HL-60 (cell line): ENCODE measurements around the gene EHBP1.

Source experiments
- DNase-seq, 2 experiments: peaks; one replicate each; pipeline ENCODE4 v3.0.0-alpha.2; 2010 to 2020; ENCODE audit warnings: low read depth in 1 of 2, low spot score in 1 of 2
- H3K27ac ChIP-seq: fragments of 250-450 bp; sonication (Bioruptor Pico); replicated peaks from 2 replicates; pipeline ENCODE4 v1.5.1; 2020; ENCODE audit warnings: mild to moderate bottlenecking, moderate library complexity
- H3K27me3 ChIP-seq: fragments of 250-450 bp; sonication (Bioruptor Pico); 2 replicates; pipeline ENCODE4 v1.5.1; 2021; ENCODE audit warnings: mild to moderate bottlenecking, moderate library complexity; ENCODE audit not compliant: insufficient read depth, poor library complexity, severe bottlenecking
- H3K4me3 ChIP-seq: replicated peaks from 2 replicates; pipeline ENCODE4 v1.5.1; 2011; ENCODE audit warnings: mild to moderate bottlenecking, control low read depth, low read length; ENCODE audit not compliant: insufficient read depth
- CTCF ChIP-seq: IDR thresholded peaks from one replicate; pipeline ENCODE4 v1.5.1; 2011; ENCODE audit warnings: low read length, control low read depth, inconsistent platforms; ENCODE audit not compliant: insufficient read depth
- GABPA ChIP-seq: IDR thresholded peaks from 2 replicates; pipeline ENCODE4 v1.6.1; 2012; ENCODE audit warnings: low read depth
- POLR2AphosphoS5 ChIP-seq: IDR thresholded peaks from 2 replicates; pipeline ENCODE4 v1.6.1; 2012; ENCODE audit warnings: low read depth
- SPI1 ChIP-seq: IDR thresholded peaks from 2 replicates; pipeline ENCODE4 v1.6.1; 2012; ENCODE audit warnings: low read depth, mild to moderate bottlenecking, borderline replicate concordance
- TF ChIP-seq, protein P1 (sequence below): IDR thresholded peaks from 2 replicates; pipeline ENCODE4 v1.6.1; 2012; ENCODE audit warnings: low read depth; ENCODE audit not compliant: insufficient replicate concordance

Gene EHBP1

GRCh38 chr2:62725712-62726055 lies 20.2 kb downstream of the EHBP1 start:
- Histone ChIP-seq H3K27ac (no peak overlapping the region), H3K4me3 (no peak overlapping the region), H3K27me3 (no peaks in the 10 kb centered on the region)
- TF ChIP-seq, protein P1, sequence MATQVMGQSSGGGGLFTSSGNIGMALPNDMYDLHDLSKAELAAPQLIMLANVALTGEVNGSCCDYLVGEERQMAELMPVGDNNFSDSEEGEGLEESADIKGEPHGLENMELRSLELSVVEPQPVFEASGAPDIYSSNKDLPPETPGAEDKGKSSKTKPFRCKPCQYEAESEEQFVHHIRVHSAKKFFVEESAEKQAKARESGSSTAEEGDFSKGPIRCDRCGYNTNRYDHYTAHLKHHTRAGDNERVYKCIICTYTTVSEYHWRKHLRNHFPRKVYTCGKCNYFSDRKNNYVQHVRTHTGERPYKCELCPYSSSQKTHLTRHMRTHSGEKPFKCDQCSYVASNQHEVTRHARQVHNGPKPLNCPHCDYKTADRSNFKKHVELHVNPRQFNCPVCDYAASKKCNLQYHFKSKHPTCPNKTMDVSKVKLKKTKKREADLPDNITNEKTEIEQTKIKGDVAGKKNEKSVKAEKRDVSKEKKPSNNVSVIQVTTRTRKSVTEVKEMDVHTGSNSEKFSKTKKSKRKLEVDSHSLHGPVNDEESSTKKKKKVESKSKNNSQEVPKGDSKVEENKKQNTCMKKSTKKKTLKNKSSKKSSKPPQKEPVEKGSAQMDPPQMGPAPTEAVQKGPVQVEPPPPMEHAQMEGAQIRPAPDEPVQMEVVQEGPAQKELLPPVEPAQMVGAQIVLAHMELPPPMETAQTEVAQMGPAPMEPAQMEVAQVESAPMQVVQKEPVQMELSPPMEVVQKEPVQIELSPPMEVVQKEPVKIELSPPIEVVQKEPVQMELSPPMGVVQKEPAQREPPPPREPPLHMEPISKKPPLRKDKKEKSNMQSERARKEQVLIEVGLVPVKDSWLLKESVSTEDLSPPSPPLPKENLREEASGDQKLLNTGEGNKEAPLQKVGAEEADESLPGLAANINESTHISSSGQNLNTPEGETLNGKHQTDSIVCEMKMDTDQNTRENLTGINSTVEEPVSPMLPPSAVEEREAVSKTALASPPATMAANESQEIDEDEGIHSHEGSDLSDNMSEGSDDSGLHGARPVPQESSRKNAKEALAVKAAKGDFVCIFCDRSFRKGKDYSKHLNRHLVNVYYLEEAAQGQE = no peak
- TF ChIP-seq SPI1 (no peak), CTCF (no peak), POLR2AphosphoS5 (no peak), GABPA (no peak)
- no peak for DNase-seq

- DNase-seq = no peak
- no peak for TF ChIP-seq POLR2AphosphoS5
- TF ChIP-seq GABPA = no peak
- Histone ChIP-seq H3K27ac (no peak overlapping the region), H3K27me3 (no peaks in the 10 kb centered on the region), H3K4me3 (no peak overlapping the region)
Measured at GRCh38 chr2:62727259-62727867, 21.9 kb downstream of the EHBP1 start.

DNA sequence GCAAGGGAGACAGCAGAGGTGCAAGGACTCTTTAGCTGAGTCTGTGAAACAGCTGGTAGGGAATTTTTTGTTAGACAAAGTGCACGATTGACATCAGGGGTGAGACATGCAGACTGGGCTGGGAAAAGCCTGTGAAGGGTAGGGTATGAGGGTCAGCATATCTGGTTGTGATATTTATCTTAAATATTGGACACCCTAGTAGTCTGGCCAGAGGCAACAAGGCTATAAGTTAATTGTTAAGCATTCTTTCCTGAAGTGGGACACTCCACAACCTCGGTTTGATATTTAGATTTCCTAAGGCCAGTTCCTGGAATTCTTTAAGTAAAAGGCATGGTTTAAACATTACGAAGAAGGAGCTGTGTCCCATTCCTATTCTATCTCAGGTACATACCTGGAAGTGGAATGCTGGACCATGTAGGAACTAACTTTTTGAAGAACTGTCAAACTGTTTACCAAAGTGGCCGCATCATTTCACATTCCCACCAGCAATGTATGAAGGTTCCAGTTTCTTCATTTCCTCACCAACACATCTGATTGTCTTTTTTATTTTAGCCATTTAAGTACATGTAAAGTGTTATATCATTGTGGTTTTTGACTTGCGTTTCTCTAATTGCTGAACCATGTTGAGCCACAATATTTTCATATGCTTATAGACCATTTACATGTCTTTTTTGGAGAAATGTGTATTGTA lies 22.5 kb downstream of the EHBP1 start:
- Histone ChIP-seq H3K4me3 (no peak overlapping the region), H3K27ac (no peak overlapping the region), H3K27me3 (no peaks in the 10 kb centered on the region)
- DNase-seq = no peak
- no peak for TF ChIP-seq CTCF
- no peak for TF ChIP-seq POLR2AphosphoS5
- TF ChIP-seq GABPA = no peak
- TF ChIP-seq, protein P1 = no peak
- no peak for TF ChIP-seq SPI1

GRCh38 chr2:62731275-62731674 lies 25.8 kb downstream of the EHBP1 start:
- Histone ChIP-seq H3K27me3 (no peaks in the 10 kb centered on the region), H3K27ac (no peak overlapping the region), H3K4me3 (no peak overlapping the region)
- TF ChIP-seq CTCF = no peak
- TF ChIP-seq SPI1 = no peak
- TF ChIP-seq GABPA = no peak
- no peak for TF ChIP-seq POLR2AphosphoS5
- TF ChIP-seq, protein P1 = no peak
- DNase-seq = no peak
